ENCODE measurements around the gene TLE5.

Gene TLE5

DNA sequence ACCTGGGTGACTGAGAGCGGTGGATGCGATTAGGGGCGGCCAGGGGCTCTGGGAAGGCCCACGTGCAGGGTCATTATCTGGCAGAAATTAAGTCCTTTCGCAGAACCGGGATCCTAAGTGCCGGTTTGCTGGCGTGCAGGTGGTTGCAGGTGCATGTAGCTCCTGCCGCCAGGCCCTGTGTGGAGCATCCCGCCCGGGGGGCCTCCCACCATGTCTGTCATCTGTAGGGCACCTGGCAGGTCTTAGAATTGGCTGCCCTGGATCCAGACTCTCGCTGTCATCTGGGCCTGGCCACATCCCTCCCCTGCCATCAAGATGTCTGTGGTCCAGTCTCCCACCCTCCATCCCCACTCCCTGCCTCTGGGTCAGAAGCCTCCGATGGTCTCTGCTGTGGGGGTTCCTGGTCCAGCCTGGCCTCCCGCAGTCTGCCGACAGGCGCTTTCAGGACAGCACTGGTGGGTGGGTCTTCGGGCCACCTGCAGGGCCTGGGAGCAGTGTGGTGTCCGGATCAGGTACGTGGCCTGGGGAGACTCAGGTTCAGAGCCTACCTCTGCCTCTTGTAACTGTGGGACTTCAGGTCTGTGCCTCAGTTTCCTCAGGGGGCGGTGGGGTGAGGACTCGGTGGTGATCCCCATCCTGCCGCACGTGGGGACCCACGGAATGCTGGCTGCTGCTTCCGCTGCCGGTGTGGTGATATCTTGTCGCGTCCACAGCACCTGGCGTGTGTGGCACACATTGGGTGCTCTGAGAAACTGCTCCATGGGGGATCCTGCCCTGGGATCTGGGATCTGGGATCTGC is 37.3 kb upstream of the TLE5 start:
- H3K4me3 ChIP-seq (ENCODE audit: control insufficient read depth in 1 of 7, extremely low read depth in 1 of 7, insufficient read depth in 4 of 7, low read depth in 2 of 7, low read length in 6 of 7) = no peak overlapping the region
- no peak for DNase-seq
- H3K4me1 ChIP-seq (ENCODE audit: control extremely low read depth in 1 of 4, control insufficient read depth in 4 of 4, insufficient read depth in 4 of 4, low read length in 3 of 4) = peaks cover 0 to 52% (median 38%) of the 10 kb centered on the region in 4 experiments
- ChIA-PET CTCF (interaction anchor here (0.8 to 11.3 kb wide), 10 partner anchors 8 to 149 kb away, joined by 3 to 124 read pairs (median 4); no protein-coding TSS in a partner anchor), POLR2A (no interaction called here)
- no peaks in the 10 kb centered on the region for H3K9me3 ChIP-seq (ENCODE audit: control extremely low read depth in 1 of 5, control insufficient read depth in 4 of 5, insufficient read depth in 2 of 5, low read depth in 1 of 5, low read length in 4 of 5)
- peaks cover 0 to 10% (median 0%) of the 10 kb centered on the region in 5 experiments for H3K27me3 ChIP-seq (replicated peaks in 2 of 5; ENCODE audit: control insufficient read depth in 4 of 5, insufficient read depth in 5 of 5, low read length in 4 of 5)
- 95% methylated on average over 28 of the region's 29 CpGs for WGBS (ENCODE audit: insufficient coverage)
- H3K27ac ChIP-seq (ENCODE audit: insufficient read depth in 1 of 2, low read depth in 1 of 2, low read length in 2 of 2, poor library complexity in 1 of 2, severe bottlenecking in 2 of 2) = no peak overlapping the region
- no peaks in the 10 kb centered on the region for H3K36me3 ChIP-seq (ENCODE audit: control insufficient read depth in 4 of 4, insufficient read depth in 4 of 4, low read length in 3 of 4)

DNA sequence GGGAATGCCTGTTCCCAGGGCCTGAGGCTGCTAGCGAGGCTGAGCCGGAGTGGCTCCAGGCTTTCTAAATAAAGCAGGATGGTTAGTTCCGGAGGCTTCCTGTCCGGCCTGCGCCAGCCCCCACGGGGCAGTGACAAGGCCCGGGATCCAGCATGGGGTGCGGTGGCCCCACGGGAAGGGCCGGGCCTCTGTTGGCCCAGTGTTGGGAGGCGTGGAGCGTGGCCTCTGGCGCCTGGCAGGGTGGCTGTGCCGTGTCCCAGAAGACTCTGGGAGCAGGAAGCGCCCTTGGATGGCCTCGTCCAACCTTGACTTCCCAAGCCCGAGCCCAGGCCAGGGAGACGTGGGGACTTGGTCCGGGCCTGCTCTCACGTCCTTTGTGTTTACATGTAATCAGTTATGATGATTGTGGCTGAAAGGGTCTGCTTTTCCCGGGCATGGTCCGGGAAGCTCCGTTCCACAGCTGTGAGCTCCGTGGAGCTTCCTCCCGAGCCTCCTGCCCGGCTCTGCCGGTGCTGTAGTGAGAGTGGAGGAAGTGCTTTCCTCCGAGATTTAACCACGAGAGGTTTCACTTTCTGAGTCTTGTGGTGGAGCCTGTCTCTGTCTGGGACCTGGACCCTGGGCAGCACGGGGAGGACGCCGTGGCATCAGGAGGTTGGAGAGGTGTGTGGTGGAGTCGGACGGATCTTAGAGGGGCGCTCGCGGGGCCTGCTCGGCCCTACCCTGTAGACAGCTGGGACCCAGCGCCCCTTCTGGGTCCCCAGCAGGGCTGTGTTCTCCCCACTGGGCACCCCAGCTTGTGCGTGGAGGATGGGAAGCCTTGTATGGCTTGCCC is 36.4 kb upstream of the TLE5 start:
- WGBS (ENCODE audit: insufficient coverage) = 52% methylated on average over 32 of the region's 40 CpGs
- CTCF ChIA-PET = interaction anchor here (0.9 to 1.8 kb wide), 8 partner anchors 9 to 148 kb away, joined by 3 to 5 read pairs (median 3); no protein-coding TSS in a partner anchor
- peak; percentile 28 to 67 (median 61) for DNase-seq
- peak overlapping the region in 3 of 7 experiments; percentile 26 to 53 (median 48) for H3K4me3 ChIP-seq (ENCODE audit: control insufficient read depth in 1 of 7, extremely low read depth in 1 of 7, insufficient read depth in 4 of 7, low read depth in 2 of 7, low read length in 6 of 7)
- peaks cover 0 to 10% (median 0%) of the 10 kb centered on the region in 5 experiments for H3K27me3 ChIP-seq (replicated peaks in 2 of 5; ENCODE audit: control insufficient read depth in 4 of 5, insufficient read depth in 5 of 5, low read length in 4 of 5)
- POLR2A ChIA-PET = interaction anchor here (0.7 kb wide), 1 partner anchor 38 kb away, joined by 3 read pairs; no protein-coding TSS in a partner anchor
- no peaks in the 10 kb centered on the region for H3K9me3 ChIP-seq (ENCODE audit: control extremely low read depth in 1 of 5, control insufficient read depth in 4 of 5, insufficient read depth in 2 of 5, low read depth in 1 of 5, low read length in 4 of 5)
- no peaks in the 10 kb centered on the region for H3K36me3 ChIP-seq (ENCODE audit: control insufficient read depth in 4 of 4, insufficient read depth in 4 of 4, low read length in 3 of 4)
- no peak overlapping the region for H3K27ac ChIP-seq (ENCODE audit: insufficient read depth in 1 of 2, low read depth in 1 of 2, low read length in 2 of 2, poor library complexity in 1 of 2, severe bottlenecking in 2 of 2)
- H3K4me1 ChIP-seq (ENCODE audit: control extremely low read depth in 1 of 4, control insufficient read depth in 4 of 4, insufficient read depth in 4 of 4, low read length in 3 of 4) = peaks cover 0 to 47% (median 39%) of the 10 kb centered on the region in 4 experiments

DNA sequence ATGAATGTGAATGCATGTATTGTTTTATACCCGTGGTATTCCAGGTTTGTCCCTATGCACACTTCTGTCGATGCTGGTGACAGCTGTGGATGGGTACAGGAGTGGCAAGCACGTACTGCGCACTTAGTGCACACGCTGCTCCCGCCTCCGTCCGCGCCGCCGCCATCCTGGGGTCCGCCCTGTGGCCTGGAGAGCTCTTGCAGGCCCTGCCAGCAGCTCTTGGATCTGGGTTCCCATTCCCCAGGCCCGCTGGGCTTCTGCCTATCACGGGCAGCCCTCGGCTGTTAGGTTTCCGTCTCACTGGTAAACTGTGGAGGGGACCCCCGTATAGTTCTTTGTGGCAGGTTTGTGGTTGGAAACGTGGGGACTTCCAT is 35.8 kb upstream of the TLE5 start:
- no peak overlapping the region for H3K27ac ChIP-seq (ENCODE audit: insufficient read depth in 1 of 2, low read depth in 1 of 2, low read length in 2 of 2, poor library complexity in 1 of 2, severe bottlenecking in 2 of 2)
- no peaks in the 10 kb centered on the region for H3K9me3 ChIP-seq (ENCODE audit: control extremely low read depth in 1 of 5, control insufficient read depth in 4 of 5, insufficient read depth in 2 of 5, low read depth in 1 of 5, low read length in 4 of 5)
- H3K36me3 ChIP-seq (ENCODE audit: control insufficient read depth in 4 of 4, insufficient read depth in 4 of 4, low read length in 3 of 4) = no peaks in the 10 kb centered on the region
- WGBS (ENCODE audit: insufficient coverage) = 90% methylated on average over 15 of the region's 18 CpGs
- peaks cover 0 to 10% (median 0%) of the 10 kb centered on the region in 5 experiments for H3K27me3 ChIP-seq (replicated peaks in 2 of 5; ENCODE audit: control insufficient read depth in 4 of 5, insufficient read depth in 5 of 5, low read length in 4 of 5)
- peaks cover 0 to 44% (median 39%) of the 10 kb centered on the region in 4 experiments for H3K4me1 ChIP-seq (ENCODE audit: control extremely low read depth in 1 of 4, control insufficient read depth in 4 of 4, insufficient read depth in 4 of 4, low read length in 3 of 4)
- H3K4me3 ChIP-seq (ENCODE audit: control insufficient read depth in 1 of 7, extremely low read depth in 1 of 7, insufficient read depth in 4 of 7, low read depth in 2 of 7, low read length in 6 of 7) = no peak overlapping the region
- DNase-seq = no peak
- ChIA-PET POLR2A (interaction anchor here (0.7 kb wide), 1 partner anchor 38 kb away, joined by 3 read pairs; no protein-coding TSS in a partner anchor), CTCF (interaction anchor here (0.9 to 1.8 kb wide), 8 partner anchors 8 to 148 kb away, joined by 3 to 5 read pairs (median 3); no protein-coding TSS in a partner anchor)

- H3K36me3 ChIP-seq (ENCODE audit: control insufficient read depth in 4 of 4, insufficient read depth in 4 of 4, low read length in 3 of 4) = no peaks in the 10 kb centered on the region
- H3K4me1 ChIP-seq (ENCODE audit: control extremely low read depth in 1 of 4, control insufficient read depth in 4 of 4, insufficient read depth in 4 of 4, low read length in 3 of 4) = peaks cover 0 to 44% (median 39%) of the 10 kb centered on the region in 4 experiments
- ChIA-PET CTCF (interaction anchor here (0.6 to 2.5 kb wide), 6 partner anchors 9 to 147 kb away, joined by 3 to 10 read pairs (median 3); no protein-coding TSS in a partner anchor), POLR2A (no interaction called here)
- no peaks in the 10 kb centered on the region for H3K9me3 ChIP-seq (ENCODE audit: control extremely low read depth in 1 of 5, control insufficient read depth in 4 of 5, insufficient read depth in 2 of 5, low read depth in 1 of 5, low read length in 4 of 5)
- WGBS (ENCODE audit: insufficient coverage) = 97% methylated on average over 24 of the region's 24 CpGs
- DNase-seq = no peak
- H3K4me3 ChIP-seq (ENCODE audit: control insufficient read depth in 1 of 7, extremely low read depth in 1 of 7, insufficient read depth in 4 of 7, low read depth in 2 of 7, low read length in 6 of 7) = no peak overlapping the region
- H3K27me3 ChIP-seq (replicated peaks in 2 of 5; ENCODE audit: control insufficient read depth in 4 of 5, insufficient read depth in 5 of 5, low read length in 4 of 5) = peaks cover 0 to 10% (median 0%) of the 10 kb centered on the region in 5 experiments
- no peak overlapping the region for H3K27ac ChIP-seq (ENCODE audit: insufficient read depth in 1 of 2, low read depth in 1 of 2, low read length in 2 of 2, poor library complexity in 1 of 2, severe bottlenecking in 2 of 2)
Measured at GRCh38 chr19:3097442-3097871, 35.2 kb upstream of the TLE5 start.

DNA sequence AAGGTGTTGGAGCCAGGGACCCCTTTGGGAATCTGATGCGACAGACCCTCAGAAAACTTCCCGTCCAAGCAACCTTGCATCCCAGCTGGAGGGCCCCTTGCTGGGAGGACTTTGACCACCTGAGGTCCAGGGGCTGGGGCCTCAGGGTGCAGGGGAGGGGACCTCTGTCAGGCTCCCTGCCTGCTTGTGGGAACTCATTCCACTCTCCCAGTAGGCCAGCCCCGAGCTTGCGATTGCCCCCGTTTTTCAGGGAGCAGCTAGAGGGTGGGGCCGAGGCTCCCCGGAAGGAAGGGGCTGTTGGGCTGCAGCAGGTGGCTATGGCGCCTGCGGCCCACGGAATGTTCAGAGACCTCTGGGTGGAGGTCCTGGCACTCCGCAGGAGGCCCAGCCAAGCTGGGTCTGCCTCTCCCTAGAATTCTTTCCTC is 34.6 kb upstream of the TLE5 start:
- H3K4me3 ChIP-seq (ENCODE audit: control insufficient read depth in 1 of 7, extremely low read depth in 1 of 7, insufficient read depth in 4 of 7, low read depth in 2 of 7, low read length in 6 of 7) = no peak overlapping the region
- no peaks in the 10 kb centered on the region for H3K9me3 ChIP-seq (ENCODE audit: control extremely low read depth in 1 of 5, control insufficient read depth in 4 of 5, insufficient read depth in 2 of 5, low read depth in 1 of 5, low read length in 4 of 5)
- DNase-seq = no peak
- WGBS (ENCODE audit: insufficient coverage) = 90% methylated on average over 6 of the region's 11 CpGs
- H3K4me1 ChIP-seq (ENCODE audit: control extremely low read depth in 1 of 4, control insufficient read depth in 4 of 4, insufficient read depth in 4 of 4, low read length in 3 of 4) = peaks cover 0 to 44% (median 39%) of the 10 kb centered on the region in 4 experiments
- peaks cover 0 to 10% (median 0%) of the 10 kb centered on the region in 5 experiments for H3K27me3 ChIP-seq (replicated peaks in 2 of 5; ENCODE audit: control insufficient read depth in 4 of 5, insufficient read depth in 5 of 5, low read length in 4 of 5)
- ChIA-PET POLR2A (no interaction called here), CTCF (interaction anchor here (0.6 to 2.5 kb wide), 6 partner anchors 9 to 146 kb away, joined by 3 to 10 read pairs (median 3); no protein-coding TSS in a partner anchor)
- H3K27ac ChIP-seq (ENCODE audit: insufficient read depth in 1 of 2, low read depth in 1 of 2, low read length in 2 of 2, poor library complexity in 1 of 2, severe bottlenecking in 2 of 2) = no peak overlapping the region
- no peaks in the 10 kb centered on the region for H3K36me3 ChIP-seq (ENCODE audit: control insufficient read depth in 4 of 4, insufficient read depth in 4 of 4, low read length in 3 of 4)

DNA sequence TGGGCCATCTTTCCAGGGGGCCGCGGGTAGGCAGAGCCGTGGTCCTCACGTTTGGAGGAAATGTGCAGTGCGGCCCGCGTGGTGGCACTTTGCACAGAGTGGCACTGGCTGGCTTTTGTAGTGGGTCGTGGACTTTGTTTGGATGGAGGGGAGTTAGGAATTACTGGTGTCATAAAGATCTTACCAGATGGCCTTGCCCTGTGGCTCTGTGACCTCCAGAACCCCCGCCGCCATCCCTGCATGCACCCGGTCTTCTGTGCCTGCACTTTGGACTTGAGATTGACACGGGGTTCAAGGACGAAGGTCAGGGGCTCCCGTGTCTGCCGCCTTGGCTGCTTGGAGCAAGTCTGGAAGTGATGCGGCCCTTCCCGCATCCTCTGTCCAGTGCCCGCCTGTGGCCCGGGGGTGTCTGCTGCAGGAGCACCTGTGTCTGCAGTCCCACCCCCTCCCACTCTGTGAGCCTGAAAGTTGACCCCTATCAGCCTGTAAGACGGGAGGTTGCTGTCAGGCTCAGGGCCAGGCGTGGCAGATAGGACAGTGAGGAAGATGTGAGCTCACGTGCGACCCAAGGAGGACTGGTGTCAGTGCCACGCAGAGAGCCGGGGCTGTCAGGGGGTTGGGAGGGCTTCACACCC is 34.1 kb upstream of the TLE5 start:
- H3K27me3 ChIP-seq (replicated peaks in 2 of 5; ENCODE audit: control insufficient read depth in 4 of 5, insufficient read depth in 5 of 5, low read length in 4 of 5) = peaks cover 0 to 10% (median 0%) of the 10 kb centered on the region in 5 experiments

More for the DNA sequence above, 34.1 kb upstream of the TLE5 start:
- no peaks in the 10 kb centered on the region for H3K9me3 ChIP-seq (ENCODE audit: control extremely low read depth in 1 of 5, control insufficient read depth in 4 of 5, insufficient read depth in 2 of 5, low read depth in 1 of 5, low read length in 4 of 5)
- WGBS (ENCODE audit: insufficient coverage) = 90% methylated on average over 17 of the region's 25 CpGs
- no peak for DNase-seq
- ChIA-PET CTCF (interaction anchor here (0.6 to 2.5 kb wide), 7 partner anchors 7 to 145 kb away, joined by 3 to 10 read pairs (median 3); no protein-coding TSS in a partner anchor), POLR2A (no interaction called here)
- no peak overlapping the region for H3K27ac ChIP-seq (ENCODE audit: insufficient read depth in 1 of 2, low read depth in 1 of 2, low read length in 2 of 2, poor library complexity in 1 of 2, severe bottlenecking in 2 of 2)
- H3K36me3 ChIP-seq (ENCODE audit: control insufficient read depth in 4 of 4, insufficient read depth in 4 of 4, low read length in 3 of 4) = no peaks in the 10 kb centered on the region
- H3K4me1 ChIP-seq (ENCODE audit: control extremely low read depth in 1 of 4, control insufficient read depth in 4 of 4, insufficient read depth in 4 of 4, low read length in 3 of 4) = peaks cover 0 to 44% (median 39%) of the 10 kb centered on the region in 4 experiments
- peak overlapping the region in 3 of 7 experiments; percentile 67 to 85 (median 74) for H3K4me3 ChIP-seq (ENCODE audit: control insufficient read depth in 1 of 7, extremely low read depth in 1 of 7, insufficient read depth in 4 of 7, low read depth in 2 of 7, low read length in 6 of 7)

Data from common myeloid progenitor, CD34-positive (primary cell).